ENCODE measurements around the gene TRIM36. TPM values are rescaled to one million over a fixed set of nuclear protein-coding genes. Genes with fewer than 3 reads are reported as not detected.

The TRIM36 gene
- total RNA-seq = 10 to 100 TPM in 1 of 4 donors, 1 to 10 TPM in 3; 1.5 to 12.7 (median 3.7) TPM

DNA sequence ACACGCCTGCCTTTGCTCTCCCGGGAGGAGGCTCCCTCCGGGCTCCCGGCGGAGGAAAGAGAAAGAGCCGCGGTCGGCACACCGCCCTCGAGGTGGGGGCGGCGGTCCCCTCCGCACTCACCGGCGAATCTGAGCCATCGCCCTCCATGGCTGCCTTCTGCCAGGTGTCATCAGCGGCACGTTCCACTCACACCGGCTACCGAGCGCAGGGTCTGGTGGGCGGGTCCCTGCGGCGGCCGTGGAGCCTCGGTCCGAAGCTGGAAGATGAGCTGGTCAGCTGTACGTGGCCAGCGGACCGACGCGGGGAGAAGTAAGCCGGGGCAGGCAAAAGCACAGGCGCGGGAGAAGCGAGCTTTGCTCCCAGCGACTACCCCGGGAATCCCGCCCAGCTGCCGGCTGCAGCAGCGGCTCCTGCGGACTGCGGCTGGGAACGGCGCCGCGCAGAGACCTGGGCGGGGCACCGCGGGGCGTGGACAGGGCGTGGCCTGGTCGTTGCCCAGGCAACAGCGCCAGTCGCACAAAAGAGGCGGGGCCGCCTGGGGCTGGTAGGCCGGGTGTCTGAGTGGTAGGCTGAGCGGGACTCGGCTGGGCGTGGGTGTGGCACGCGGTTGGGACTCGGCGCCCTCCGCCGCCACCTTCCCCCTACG, at the start of gene TRIM36:
Gene TRIM36 (minus strand): TSS at position 422 of the 647 bp plus-strand sequence. CDS start 274 bp downstream, at position 148.
- Histone ChIP-seq H3K4me3 (peak within 1 kb of the TSS; percentile 49 to 80 (median 63)), H3K36me3 (no peaks in the 10 kb centered on the region), H3K9me3 (peaks cover 0 to 4% (median 0%) of the 10 kb centered on the region in 4 donors), H3K27ac (peak within 1 kb of the TSS in 3 of 4 donors; percentile 52 to 70 (median 53)), H3K27me3 (peaks cover 0 to 31% of the 10 kb centered on the region in 2 donors), H3K4me1 (peaks cover 0 to 20% (median 7%) of the 10 kb centered on the region in 4 donors)
- peak; percentile 83 for DNase-seq (ENCODE audit: low spot score in 2 of 2)
- WGBS, 2 donors = 0 to 1% methylated on average over 26 to 35 of the region's 68 CpGs
- peak; percentile 66 to 76 for TF ChIP-seq POLR2A (IDR thresholded peaks at IDR 0.05)
- peak in 1 of 2 donors; percentile 78 for TF ChIP-seq EP300 (IDR thresholded peaks at IDR 0.05)
- TF ChIP-seq, protein P1, sequence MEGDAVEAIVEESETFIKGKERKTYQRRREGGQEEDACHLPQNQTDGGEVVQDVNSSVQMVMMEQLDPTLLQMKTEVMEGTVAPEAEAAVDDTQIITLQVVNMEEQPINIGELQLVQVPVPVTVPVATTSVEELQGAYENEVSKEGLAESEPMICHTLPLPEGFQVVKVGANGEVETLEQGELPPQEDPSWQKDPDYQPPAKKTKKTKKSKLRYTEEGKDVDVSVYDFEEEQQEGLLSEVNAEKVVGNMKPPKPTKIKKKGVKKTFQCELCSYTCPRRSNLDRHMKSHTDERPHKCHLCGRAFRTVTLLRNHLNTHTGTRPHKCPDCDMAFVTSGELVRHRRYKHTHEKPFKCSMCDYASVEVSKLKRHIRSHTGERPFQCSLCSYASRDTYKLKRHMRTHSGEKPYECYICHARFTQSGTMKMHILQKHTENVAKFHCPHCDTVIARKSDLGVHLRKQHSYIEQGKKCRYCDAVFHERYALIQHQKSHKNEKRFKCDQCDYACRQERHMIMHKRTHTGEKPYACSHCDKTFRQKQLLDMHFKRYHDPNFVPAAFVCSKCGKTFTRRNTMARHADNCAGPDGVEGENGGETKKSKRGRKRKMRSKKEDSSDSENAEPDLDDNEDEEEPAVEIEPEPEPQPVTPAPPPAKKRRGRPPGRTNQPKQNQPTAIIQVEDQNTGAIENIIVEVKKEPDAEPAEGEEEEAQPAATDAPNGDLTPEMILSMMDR (IDR thresholded peaks at IDR 0.05) = peak in 2 of 5 experiments; percentile 15

DNA sequence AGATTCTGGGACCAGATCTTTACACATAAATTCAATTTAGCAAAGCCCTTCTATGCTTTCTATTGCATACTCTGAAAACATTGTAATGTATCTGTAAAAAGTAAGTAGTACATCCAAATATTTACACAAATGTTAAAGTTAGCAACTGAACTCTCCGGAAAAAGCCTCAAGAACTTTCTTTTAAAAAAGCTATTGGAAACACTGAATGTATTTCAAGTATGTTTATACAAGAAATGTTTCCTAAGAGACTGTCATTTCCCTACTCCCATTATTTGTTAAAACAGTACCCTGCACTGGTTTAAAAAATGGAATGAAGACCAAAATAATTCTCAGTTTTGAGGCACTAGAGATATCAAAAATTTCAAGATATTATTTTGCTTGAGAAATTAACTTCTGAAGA, 44.8 kb upstream of the TRIM36 start:
- no peak overlapping the region for H3K4me3 ChIP-seq
- no peak overlapping the region for H3K27ac ChIP-seq
- WGBS, 2 donors = 55 to 68% methylated on average over 1 of the region's 1 CpG

DNA sequence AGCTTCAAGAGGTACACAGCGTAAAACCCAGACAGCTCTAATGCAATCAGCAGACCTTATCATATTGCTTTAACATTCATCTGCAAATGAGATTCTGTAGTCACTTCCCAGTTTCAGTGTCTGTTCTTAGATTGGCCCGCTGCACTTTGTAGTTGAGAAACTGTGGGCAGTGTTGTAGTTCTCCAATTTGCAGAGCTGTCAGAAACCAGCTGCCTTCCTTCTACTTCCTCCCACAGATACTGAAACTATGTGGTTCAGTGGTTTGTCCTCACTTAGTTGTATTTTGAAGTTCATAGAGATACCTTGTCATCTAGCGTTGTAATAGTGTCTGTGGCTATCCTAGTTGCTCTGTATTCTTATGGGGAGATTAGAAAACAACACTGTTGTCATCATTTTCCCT, 39.6 kb upstream of the TRIM36 start:
- peak in 1 of 2 donors; percentile 15 for TF ChIP-seq EP300 (IDR thresholded peaks at IDR 0.05)
- TF ChIP-seq POLR2A (IDR thresholded peaks at IDR 0.05) = no peak

More for the DNA sequence above, 44.8 kb upstream of the TRIM36 start:
- H3K4me1 ChIP-seq = no peaks in the 10 kb centered on the region
- H3K9me3 ChIP-seq = peaks cover 0 to 4% (median 0%) of the 10 kb centered on the region in 4 donors
- no peak for DNase-seq (ENCODE audit: low spot score in 2 of 2)
- H3K27me3 ChIP-seq = no peaks in the 10 kb centered on the region
- peaks cover 0 to 42% (median 0%) of the 10 kb centered on the region in 3 donors for H3K36me3 ChIP-seq
- TF ChIP-seq POLR2A (IDR thresholded peaks at IDR 0.05) (no peak), EP300 (IDR thresholded peaks at IDR 0.05) (no peak)
- TF ChIP-seq, protein P1 (IDR thresholded peaks at IDR 0.05) = no peak

GRCh38 chr5:115202952-115203351, 33.2 kb upstream of the TRIM36 start:
- Histone ChIP-seq H3K27me3 (no peaks in the 10 kb centered on the region), H3K36me3 (peaks cover 0 to 5% (median 0%) of the 10 kb centered on the region in 3 donors), H3K4me1 (no peaks in the 10 kb centered on the region), H3K27ac (no peak overlapping the region), H3K9me3 (no peaks in the 10 kb centered on the region), H3K4me3 (no peak overlapping the region)
- 94 to 97% methylated on average over 1 of the region's 1 CpG for WGBS, 2 donors
- TF ChIP-seq EP300 (IDR thresholded peaks at IDR 0.05) (no peak), POLR2A (IDR thresholded peaks at IDR 0.05) (no peak)
- TF ChIP-seq, protein P1 (IDR thresholded peaks at IDR 0.05) = no peak
- DNase-seq (ENCODE audit: low spot score in 2 of 2) = no peak

More for the DNA sequence above, 39.6 kb upstream of the TRIM36 start:
- WGBS, 2 donors = 80 to 83% methylated on average over 3 of the region's 3 CpGs
- H3K27me3 ChIP-seq = no peaks in the 10 kb centered on the region
- H3K36me3 ChIP-seq = peaks cover 0 to 21% (median 0%) of the 10 kb centered on the region in 3 donors
- no peaks in the 10 kb centered on the region for H3K4me1 ChIP-seq
- DNase-seq (ENCODE audit: low spot score in 2 of 2) = peak in 1 of 2 donors; percentile 11
- H3K27ac ChIP-seq = no peak overlapping the region
- no peaks in the 10 kb centered on the region for H3K9me3 ChIP-seq
- no peak overlapping the region for H3K4me3 ChIP-seq

- 79 to 81% methylated on average over 3 of the region's 3 CpGs for WGBS, 2 donors
- H3K9me3 ChIP-seq = no peaks in the 10 kb centered on the region
- no peak overlapping the region for H3K4me3 ChIP-seq
- H3K27me3 ChIP-seq = no peaks in the 10 kb centered on the region
- DNase-seq (ENCODE audit: low spot score in 2 of 2) = no peak
- peaks cover 0 to 7% (median 1%) of the 10 kb centered on the region in 4 donors for H3K4me1 ChIP-seq
- no peak for TF ChIP-seq POLR2A (IDR thresholded peaks at IDR 0.05)
- TF ChIP-seq, protein P1 (IDR thresholded peaks at IDR 0.05) = no peak
- no peak for TF ChIP-seq EP300 (IDR thresholded peaks at IDR 0.05)
- H3K36me3 ChIP-seq = no peaks in the 10 kb centered on the region
- no peak overlapping the region for H3K27ac ChIP-seq
These were observed 26.5 kb upstream of the TRIM36 start for GRCh38 chr5:115196161-115196560.

All from tibial nerve (tissue), 4 donors.